ENCODE results near the gene CHST8.

DNA sequence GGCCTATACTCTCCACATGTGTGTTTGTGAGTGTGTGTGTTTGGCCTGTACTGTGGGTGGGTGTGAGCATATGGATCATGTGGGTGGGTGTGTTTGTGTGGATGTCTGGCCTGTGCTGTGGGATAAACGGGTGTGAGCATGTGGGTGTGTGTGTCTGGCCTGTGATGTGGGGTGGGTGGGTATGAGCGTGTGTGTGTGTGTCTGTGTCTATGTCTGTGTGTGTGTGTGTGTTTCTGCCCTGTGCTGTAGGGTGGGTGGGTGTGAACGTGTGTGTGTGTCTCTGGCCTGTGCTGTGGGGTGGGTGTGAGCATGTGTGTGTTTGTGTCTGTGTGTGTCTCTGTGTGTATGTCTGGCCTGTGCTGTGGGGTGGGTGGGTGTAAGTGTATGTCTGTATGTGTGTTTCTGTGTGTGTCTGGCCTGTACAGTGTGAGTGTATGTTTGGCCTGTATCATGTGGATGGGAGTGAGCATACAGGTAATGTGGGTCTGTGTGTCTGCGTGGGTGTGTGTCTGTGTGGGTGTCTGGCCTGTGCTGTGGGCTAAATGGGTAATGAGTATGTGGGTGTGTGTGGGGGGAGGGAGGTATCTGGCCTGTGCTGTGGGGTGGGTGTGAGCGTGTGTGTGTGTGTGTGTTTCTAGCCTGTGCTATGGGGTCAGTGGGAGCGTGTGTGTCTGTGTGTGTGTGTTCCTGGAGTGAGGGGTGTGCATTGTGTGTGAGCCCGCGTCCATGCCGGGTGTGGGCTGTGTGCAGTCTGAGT, 154.2 kb downstream of the CHST8 start:
- TF ChIP-seq CHD4 (IDR thresholded peaks at IDR 0.05; ENCODE audit: borderline replicate concordance, low read length): no peak
- TF ChIP-seq, protein P1, sequence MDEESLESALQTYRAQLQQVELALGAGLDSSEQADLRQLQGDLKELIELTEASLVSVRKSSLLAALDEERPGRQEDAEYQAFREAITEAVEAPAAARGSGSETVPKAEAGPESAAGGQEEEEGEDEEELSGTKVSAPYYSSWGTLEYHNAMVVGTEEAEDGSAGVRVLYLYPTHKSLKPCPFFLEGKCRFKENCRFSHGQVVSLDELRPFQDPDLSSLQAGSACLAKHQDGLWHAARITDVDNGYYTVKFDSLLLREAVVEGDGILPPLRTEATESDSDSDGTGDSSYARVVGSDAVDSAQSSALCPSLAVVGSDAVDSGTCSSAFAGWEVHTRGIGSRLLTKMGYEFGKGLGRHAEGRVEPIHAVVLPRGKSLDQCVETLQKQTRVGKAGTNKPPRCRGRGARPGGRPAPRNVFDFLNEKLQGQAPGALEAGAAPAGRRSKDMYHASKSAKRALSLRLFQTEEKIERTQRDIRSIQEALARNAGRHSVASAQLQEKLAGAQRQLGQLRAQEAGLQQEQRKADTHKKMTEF (CRISPR knock-in tag; IDR thresholded peaks at IDR 0.05): no peak
- TF ChIP-seq NFATC3 (CRISPR knock-in tag; IDR thresholded peaks at IDR 0.05): no peak
- TF ChIP-seq, protein P2, sequence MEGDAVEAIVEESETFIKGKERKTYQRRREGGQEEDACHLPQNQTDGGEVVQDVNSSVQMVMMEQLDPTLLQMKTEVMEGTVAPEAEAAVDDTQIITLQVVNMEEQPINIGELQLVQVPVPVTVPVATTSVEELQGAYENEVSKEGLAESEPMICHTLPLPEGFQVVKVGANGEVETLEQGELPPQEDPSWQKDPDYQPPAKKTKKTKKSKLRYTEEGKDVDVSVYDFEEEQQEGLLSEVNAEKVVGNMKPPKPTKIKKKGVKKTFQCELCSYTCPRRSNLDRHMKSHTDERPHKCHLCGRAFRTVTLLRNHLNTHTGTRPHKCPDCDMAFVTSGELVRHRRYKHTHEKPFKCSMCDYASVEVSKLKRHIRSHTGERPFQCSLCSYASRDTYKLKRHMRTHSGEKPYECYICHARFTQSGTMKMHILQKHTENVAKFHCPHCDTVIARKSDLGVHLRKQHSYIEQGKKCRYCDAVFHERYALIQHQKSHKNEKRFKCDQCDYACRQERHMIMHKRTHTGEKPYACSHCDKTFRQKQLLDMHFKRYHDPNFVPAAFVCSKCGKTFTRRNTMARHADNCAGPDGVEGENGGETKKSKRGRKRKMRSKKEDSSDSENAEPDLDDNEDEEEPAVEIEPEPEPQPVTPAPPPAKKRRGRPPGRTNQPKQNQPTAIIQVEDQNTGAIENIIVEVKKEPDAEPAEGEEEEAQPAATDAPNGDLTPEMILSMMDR (CRISPR knock-in tag; IDR thresholded peaks at IDR 0.05): no peak
- TF ChIP-seq NBN (conservative IDR thresholded peaks at IDR 0.05): 0 out of 2 replicates have a peak, but pooled peaks have one; percentile 32
- TF ChIP-seq, protein P3, sequence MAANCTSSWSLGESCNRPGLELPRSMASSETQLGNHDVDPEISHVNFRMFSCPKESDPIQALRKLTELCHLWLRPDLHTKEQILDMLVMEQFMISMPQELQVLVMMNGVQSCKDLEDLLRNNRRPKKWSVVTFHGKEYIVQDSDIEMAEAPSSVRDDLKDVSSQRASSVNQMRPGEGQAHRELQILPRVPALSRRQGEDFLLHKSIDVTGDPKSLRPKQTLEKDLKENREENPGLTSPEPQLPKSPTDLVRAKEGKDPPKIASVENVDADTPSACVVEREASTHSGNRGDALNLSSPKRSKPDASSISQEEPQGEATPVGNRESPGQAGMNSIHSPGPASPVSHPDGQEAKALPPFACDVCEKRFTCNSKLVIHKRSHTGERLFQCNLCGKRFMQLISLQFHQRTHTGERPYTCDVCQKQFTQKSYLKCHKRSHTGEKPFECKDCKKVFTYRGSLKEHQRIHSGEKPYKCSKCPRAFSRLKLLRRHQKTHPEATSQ (CRISPR knock-in tag; IDR thresholded peaks at IDR 0.05; ENCODE audit: borderline replicate concordance): no peak
- no peak for TF ChIP-seq ZNF282 (IDR thresholded peaks at IDR 0.05; ENCODE audit: partially characterized antibody)
- TF ChIP-seq NFE2L1 (CRISPR knock-in tag; IDR thresholded peaks at IDR 0.05; ENCODE audit: borderline replicate concordance): no peak
- no peak for TF ChIP-seq SIN3A (IDR thresholded peaks at IDR 0.05; ENCODE audit: borderline replicate concordance, low read depth, low read length)
- TF ChIP-seq ZNF354B (CRISPR knock-in tag; IDR thresholded peaks at IDR 0.05): no peak
- no peak for TF ChIP-seq CREB1 (IDR thresholded peaks at IDR 0.05)
- TF ChIP-seq CREB1 (CRISPR knock-in tag; IDR thresholded peaks at IDR 0.05): no peak

Data from HepG2 (cell line).